ENCODE measurements around the gene CEP95.

GRCh38 chr17:64470625-64471024 is 36.2 kb upstream of the CEP95 start:
- TF ChIP-seq ELF1 (IDR thresholded peaks at IDR 0.05; ENCODE audit: borderline replicate concordance, low read depth) (no peak), POLR2A (IDR thresholded peaks at IDR 0.05; ENCODE audit: borderline replicate concordance, extremely low read depth, insufficient read depth, insufficient read length) (no peak)

All from HCT116 (cell line).